Measurements from ENCODE around the gene SCN3A. TPM values are rescaled to one million over a fixed set of nuclear protein-coding genes. Genes with fewer than 3 reads are reported as not detected.
A peak's percentile ranks its signal among the peaks of the same experiment; 100 is the strongest.

SCN3A gene
- 1 to 10 TPM; 2.0 to 4.3 (median 2.9) TPM for total RNA-seq
- polyA plus RNA-seq = under 1 TPM in 1 of 3 donors, not detected in 2; 0.87 TPM

DNA sequence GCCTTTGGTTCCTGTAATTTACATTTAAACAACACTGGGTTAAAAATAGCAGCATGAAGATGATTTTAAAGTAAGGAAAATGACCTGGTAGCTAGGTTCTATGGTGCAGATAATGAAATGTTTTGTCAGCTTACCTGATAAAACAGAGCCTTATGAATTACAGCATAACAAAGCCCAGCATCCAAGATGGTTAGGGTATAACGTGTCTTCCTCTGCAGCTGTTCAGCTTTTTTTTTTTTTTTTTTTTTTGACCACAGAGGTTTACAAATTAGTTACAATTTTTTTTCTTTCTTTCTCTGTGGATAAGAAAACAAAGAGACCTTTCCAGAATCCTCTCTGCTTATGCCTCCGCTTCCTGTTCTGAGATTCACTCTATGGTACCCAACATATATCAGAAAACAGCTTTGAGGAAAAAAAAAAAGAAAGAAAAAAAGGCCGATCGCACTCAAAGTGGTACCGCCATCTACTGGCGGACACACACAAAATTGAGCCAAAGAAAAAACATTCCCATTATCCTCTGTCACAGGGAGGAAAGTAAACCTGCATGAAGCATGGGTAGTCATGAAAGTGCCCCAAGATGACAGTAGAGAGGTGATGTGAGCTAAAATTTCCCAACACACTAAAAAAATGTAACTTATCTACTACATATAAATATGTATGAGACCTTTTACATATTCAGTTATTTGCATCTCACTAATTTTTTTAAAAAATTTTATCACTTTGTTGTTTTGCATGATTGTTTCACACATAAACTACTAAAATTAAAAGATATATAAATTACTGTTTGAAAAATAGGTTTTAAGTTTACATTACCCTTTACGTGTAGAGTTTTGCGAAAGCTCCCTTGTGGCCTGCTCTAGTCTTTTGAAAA is at the start of gene SCN3A:
Gene SCN3A, minus strand, starts transcription at position 362 of the 871 bp plus-strand sequence. CDS start 27,656 bp downstream, outside the sequence.
- Histone ChIP-seq H3K4me1 (no peaks in the 10 kb centered on the region), H3K9me3 (no peaks in the 10 kb centered on the region), H3K4me3 (no peak within 1 kb of the TSS), H3K27ac (no peak within 1 kb of the TSS), H3K36me3 (no peaks in the 10 kb centered on the region), H3K27me3 (no peaks in the 10 kb centered on the region)
- DNase-seq = no peak
- 23 to 24% methylated on average over 8 of the region's 8 CpGs for WGBS, 2 donors
- intact Hi-C loops (cut with DNase I) = loop anchor here (10.0 kb wide), 1 partner anchor 209 kb away; no protein-coding TSS in a partner anchor
- TF ChIP-seq POLR2AphosphoS5 (IDR thresholded peaks at IDR 0.05) = no peak
- TF ChIP-seq, protein P1, sequence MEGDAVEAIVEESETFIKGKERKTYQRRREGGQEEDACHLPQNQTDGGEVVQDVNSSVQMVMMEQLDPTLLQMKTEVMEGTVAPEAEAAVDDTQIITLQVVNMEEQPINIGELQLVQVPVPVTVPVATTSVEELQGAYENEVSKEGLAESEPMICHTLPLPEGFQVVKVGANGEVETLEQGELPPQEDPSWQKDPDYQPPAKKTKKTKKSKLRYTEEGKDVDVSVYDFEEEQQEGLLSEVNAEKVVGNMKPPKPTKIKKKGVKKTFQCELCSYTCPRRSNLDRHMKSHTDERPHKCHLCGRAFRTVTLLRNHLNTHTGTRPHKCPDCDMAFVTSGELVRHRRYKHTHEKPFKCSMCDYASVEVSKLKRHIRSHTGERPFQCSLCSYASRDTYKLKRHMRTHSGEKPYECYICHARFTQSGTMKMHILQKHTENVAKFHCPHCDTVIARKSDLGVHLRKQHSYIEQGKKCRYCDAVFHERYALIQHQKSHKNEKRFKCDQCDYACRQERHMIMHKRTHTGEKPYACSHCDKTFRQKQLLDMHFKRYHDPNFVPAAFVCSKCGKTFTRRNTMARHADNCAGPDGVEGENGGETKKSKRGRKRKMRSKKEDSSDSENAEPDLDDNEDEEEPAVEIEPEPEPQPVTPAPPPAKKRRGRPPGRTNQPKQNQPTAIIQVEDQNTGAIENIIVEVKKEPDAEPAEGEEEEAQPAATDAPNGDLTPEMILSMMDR (IDR thresholded peaks at IDR 0.05) = peak in 1 of 4 experiments; percentile 55
- no peak for TF ChIP-seq POLR2A (IDR thresholded peaks at IDR 0.05)
- TF ChIP-seq EP300 (IDR thresholded peaks at IDR 0.05) = no peak

GRCh38 chr2:165253178-165253577 is 49.3 kb upstream of the SCN3A start:
- Histone ChIP-seq H3K4me1 (no peaks in the 10 kb centered on the region), H3K9me3 (no peaks in the 10 kb centered on the region), H3K27ac (no peak overlapping the region), H3K27me3 (no peaks in the 10 kb centered on the region), H3K4me3 (no peak overlapping the region), H3K36me3 (no peaks in the 10 kb centered on the region)
- TF ChIP-seq EP300 (IDR thresholded peaks at IDR 0.05) = no peak
- TF ChIP-seq, protein P1 (IDR thresholded peaks at IDR 0.05) = no peak
- no peak for TF ChIP-seq POLR2AphosphoS5 (IDR thresholded peaks at IDR 0.05)
- intact Hi-C loops (cut with DNase I) = no loop called here
- DNase-seq = no peak

DNA sequence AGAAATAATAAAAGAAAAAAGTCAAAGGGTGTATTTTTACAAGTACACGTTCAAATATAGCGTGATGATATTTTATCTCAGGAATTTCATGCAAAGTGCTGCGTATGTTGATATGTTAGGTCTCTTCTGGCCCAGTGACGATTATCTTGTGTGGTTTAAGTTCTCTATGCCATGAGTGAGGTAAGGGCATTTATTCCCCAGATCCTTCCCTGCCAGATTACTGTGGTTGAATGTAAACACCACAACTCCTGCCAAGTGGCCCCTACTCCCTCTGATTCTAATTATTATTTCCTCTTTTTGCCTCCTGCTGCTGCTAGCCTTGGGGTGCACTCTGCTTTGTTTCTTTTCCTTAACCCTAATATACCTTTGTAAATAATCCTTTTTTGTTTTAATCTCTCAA is 47.5 kb upstream of the SCN3A start:
- Histone ChIP-seq H3K9me3 (no peaks in the 10 kb centered on the region), H3K4me3 (no peak overlapping the region), H3K4me1 (no peaks in the 10 kb centered on the region), H3K36me3 (no peaks in the 10 kb centered on the region), H3K27ac (no peak overlapping the region), H3K27me3 (no peaks in the 10 kb centered on the region)
- intact Hi-C loops (cut with DNase I) = no loop called here
- no peak for DNase-seq
- TF ChIP-seq POLR2AphosphoS5 (IDR thresholded peaks at IDR 0.05) (no peak), POLR2A (IDR thresholded peaks at IDR 0.05) (no peak), EP300 (IDR thresholded peaks at IDR 0.05) (no peak)
- TF ChIP-seq, protein P1 (IDR thresholded peaks at IDR 0.05) = no peak
- 71 to 75% methylated on average over 4 of the region's 4 CpGs for WGBS, 2 donors

DNA sequence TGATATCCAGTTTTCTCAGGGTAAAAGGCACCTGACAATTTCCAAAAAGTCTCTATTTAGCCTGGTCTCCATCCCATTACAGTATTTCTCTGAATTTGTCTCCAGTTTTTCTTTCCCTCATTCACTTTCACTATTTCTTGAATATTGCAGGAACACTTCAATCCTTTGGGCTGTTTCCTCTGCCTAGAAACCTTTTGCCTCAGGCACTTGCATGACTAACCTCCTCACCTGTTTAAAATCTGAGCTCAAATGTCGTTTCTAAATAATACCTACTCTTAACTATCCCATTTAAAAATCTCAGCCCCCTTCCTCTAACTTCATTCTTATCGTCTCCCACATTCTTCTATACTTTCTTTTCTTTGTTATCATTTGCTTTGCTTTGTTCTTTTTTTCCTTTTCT is 44.4 kb upstream of the SCN3A start:
- TF ChIP-seq POLR2AphosphoS5 (IDR thresholded peaks at IDR 0.05) (no peak), POLR2A (IDR thresholded peaks at IDR 0.05) (no peak), EP300 (IDR thresholded peaks at IDR 0.05) (no peak)
- TF ChIP-seq, protein P1 (IDR thresholded peaks at IDR 0.05) = no peak
- WGBS, 2 donors = 41 to 58% methylated on average over 2 of the region's 2 CpGs
- intact Hi-C loops (cut with DNase I) = no loop called here
- no peaks in the 10 kb centered on the region for H3K9me3 ChIP-seq
- H3K27me3 ChIP-seq = no peaks in the 10 kb centered on the region
- H3K4me1 ChIP-seq = no peaks in the 10 kb centered on the region
- H3K27ac ChIP-seq = no peak overlapping the region
- H3K4me3 ChIP-seq = no peak overlapping the region
- H3K36me3 ChIP-seq = no peaks in the 10 kb centered on the region
- no peak for DNase-seq
